GOT3 (cell line): ENCODE measurements around the gene PRKCQ.
"Not testable (repeated sequence)": the region's sequence is repeated elsewhere in the genome, so short reads cannot be mapped to it uniquely, and the experiment has no call there.

ENCODE experiments used
- DNase-seq: peaks from one replicate; lab custom pipeline; 2025; ENCODE audit warnings: mixed read lengths; lab: John Stamatoyannopoulos, UW

The PRKCQ gene

DNA sequence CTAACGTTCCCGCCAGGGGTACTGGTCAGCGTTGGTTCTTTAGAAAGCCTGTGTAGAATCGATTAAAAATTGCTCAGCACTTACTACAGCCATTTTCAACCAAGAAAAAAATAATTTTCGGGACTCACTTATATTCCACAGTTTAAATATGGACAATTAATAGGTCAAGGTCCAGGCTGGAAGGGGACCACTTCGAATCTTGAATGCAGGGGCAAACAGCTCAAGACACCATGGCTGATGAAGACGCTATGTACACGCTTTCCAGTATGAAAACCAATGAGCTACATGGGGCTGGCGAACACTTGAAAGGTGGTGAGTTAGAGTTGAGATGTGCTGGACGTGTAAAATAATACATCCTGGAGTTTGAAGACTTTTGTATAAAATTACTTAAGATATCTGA is 87.2 kb downstream of the PRKCQ start:
- DNase-seq = no peak

DNA sequence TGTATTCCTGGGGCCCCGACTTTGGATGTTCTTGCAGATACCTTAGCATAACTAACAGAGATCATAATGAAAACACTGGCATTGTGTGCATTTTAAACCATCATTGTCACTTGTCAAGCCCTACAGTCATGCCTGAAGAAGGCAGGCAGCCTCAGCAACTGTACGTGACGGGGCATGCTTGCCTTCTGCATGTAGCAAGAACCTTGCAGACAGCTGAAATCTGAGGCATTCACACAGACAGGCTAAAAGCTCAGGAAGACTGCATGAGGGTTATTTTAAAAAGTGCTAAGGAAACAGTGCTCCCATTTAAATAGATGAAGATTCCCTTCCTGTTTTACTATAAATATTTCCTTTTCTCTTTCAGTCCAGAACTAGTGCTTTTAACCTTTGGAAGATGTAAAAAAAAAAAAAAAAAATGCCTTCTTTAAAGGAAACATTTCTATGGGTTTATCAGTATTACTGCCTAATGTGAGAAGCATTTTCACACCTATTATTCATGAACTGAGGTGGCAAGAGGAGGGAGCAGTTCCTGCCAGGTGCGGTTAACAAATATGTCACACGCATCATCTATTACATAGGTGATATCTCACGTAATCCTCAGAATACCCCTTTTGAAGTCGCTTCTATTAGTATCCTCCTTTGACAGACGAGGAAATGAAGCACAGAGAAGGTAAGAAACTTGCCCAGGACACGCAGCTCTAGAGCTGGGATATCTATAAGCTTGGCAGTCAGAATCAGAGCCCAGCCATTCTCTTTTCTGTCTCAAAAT is 88.1 kb downstream of the PRKCQ start:
- DNase-seq = no peak

DNA sequence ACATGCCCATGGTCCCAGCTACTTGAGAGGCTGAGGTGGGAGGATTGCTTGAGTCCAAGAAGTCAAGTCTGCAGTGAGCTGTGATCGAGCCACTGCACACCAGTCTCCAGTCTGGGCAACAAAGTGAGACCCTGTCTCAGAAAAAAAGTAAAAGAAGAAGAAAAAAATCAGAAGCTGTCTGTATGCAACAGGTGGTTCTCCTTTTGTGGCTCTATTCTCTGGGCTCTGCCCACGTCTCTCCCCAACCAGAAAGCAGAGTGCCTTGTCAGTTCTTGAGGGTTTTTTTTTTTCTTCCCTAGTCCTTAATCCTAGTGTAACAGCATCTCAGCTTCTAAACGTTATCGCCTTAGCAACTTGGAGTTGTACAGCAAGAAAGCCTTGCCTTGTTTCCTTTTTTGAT is 89.5 kb downstream of the PRKCQ start:
- DNase-seq = no peak

DNA sequence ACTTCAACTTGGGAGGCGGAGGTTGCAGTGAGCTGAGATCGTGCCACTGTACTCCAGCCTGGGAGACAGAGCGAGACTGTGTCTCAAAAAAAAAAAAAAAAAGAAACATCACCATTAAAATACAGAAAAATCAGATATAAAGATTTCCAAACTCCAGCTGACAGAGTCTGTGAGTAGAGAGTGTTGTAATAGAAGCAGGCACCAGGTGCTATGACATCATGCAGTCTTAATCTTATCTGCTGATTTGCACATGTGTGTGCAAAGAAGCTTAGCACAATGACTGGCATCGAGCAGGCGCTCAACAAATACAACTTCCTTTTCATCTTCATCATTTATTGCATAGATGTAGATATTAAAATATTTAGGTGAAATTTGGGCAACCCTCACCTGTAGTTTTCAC is 92.2 kb downstream of the PRKCQ start:
- no peak for DNase-seq

DNA sequence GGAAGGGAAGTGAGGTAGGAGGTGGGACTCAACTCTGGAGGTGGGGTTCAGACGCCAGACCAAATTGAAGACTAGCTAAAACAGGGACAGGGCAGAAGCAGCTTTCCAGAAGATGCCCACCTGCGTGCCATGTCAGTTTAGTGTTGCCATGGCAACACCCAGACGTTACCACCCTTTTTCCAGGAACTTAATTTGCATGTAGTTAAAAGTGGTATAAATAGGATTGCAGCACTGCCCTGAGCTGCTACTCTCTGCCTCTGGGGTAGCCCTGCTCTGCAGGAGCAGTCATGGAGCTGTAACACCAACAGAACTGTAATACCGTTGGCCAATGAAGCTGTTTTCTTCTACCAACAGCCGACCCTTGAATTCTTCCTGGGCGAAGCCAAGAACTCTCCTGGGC is 93.8 kb downstream of the PRKCQ start:
- DNase-seq = no peak

DNA sequence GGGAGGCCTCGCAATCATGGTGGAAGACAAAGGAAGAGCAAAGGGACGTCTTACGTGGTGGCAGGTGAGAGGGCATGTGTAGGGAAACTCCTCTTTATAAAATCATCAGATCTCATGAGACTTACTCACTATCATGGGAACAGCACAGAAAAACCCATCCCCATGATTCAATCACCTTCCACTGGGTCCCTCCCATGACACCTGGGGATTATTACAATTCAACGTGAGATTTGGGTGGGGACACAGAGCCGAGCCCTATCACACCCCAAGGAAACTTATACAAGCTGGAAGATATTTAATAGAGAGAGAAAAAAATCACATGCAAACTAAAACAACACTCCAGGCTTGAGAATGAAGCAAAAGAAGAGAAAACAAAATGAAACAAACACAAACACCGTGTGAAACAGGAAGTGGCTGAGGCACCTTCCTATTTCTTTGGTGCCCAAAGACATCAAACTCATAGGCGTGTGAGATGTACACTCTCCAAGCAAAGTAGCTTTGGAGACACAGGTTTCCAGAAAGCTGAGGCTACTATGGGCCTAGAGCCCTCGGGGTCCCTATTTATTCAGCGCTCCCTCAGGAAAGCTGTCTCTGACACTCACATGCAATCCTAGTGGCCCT is 97.2 kb downstream of the PRKCQ start:
- DNase-seq = no peak

DNA sequence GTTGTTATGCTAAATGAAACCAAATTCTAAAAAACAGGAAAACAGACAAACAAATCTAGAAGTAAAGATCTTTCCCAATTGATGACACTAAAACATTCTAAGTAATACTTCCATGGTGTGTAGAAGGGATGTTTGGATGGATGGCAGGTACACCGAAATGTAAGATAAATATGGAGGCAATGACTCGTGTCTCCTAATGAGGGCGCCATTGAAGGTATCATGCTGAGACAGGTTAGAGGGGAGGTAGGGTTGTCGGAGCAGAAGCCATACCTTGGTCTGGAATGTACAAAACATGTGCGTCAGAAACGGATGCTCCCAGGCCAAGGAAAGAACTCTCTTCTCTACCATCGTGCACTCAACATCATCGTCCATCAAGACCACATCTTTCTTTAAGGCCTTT is 101.4 kb downstream of the PRKCQ start:
- no peak for DNase-seq

DNA sequence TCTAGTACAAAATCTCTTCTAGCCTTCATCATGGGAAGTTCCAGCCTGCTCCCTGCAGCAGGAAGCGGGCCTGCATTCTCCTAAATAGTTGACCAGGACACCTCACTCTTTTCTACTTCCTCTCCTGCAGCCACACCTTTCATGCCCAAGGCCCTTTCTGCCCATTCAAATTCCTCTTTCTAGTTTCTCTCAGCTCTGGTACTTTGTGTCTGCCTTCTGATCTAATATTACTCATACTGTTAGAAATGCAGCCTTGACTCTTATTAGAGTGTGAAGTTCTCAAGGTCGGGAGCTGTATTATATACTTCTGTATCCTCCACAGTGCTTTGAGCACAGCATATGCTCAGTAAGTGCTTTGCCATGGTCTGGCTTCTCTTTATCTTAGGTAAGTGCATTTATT is 103.1 kb downstream of the PRKCQ start:
- DNase-seq = no peak

DNA sequence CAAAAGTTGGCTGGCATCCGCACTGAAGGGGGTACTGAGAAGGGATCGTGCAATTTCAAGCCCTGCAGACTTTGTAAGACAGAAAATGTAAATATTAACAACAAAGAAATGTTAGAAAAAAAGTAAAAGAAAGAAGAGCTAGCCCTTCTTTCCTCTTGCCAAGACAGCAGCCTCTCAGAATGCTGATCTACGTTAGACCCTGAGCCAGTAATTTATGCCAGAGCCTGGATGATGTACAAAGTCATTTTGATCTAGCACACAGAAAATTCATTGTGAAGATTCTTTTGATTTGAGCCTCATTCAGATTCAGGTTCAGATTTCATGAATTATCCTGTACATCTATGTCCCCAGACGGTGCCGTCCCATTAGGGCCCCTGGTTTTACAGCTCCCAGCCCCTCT is 105.2 kb downstream of the PRKCQ start:
- no peak for DNase-seq

DNA sequence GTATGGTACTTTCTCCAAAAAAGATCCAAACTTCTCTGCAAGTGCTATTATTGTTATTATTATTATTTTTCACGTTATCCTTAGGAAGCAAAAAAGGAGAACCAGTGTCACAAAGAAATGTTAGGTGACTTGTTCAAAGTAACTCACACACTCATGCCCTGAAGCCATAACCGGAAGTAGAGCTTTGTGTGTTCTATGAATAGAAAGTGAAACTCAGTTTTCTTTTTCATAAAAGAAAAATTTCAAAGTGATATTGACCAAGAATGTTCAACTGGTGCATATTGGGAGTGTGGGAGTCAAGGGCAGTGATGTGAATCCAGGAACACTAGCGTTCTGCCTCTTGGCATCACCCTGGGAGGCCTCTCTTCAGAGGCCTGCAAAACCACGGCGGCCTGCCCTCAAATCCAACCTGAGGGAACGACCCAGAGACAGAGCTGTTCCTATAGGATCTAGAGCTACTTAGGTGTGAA is 106.1 kb downstream of the PRKCQ start:
- no peak for DNase-seq

DNA sequence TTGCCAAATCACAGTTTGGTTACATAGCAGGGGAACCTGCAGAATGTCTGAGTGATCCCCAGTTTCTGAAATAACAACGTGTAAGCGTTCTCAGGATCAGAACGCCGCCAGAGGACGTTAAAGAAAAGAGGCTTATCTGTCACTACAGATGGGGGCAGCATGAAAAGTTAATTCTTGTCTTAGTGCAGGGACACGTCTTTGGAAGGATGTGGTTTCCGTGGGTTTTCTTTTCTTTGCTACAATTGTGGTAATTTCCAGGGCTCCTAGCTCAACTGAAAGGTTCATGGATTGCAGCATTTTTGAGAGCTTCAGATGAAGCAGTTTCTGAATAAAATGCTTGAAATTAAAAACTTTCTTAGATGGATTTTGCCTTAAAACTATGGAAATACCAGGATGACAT is 106.6 kb downstream of the PRKCQ start:
- DNase-seq = no peak

DNA sequence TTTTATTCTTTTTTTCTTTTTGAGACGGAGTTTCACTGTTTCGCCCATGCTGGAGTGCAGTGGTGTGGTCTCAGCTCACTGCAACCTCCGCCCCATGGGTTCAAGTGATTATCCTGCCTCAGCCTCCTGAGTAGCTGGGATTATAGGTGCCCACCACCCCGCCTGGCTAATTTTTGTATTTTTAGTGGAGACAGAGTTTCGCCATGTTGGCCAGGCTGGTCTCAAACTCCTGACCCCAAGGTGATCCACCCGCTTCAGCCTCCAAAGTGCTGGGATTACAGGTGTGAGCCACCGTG is 107.4 kb downstream of the PRKCQ start:
- not testable (repeated sequence) for DNase-seq

DNA sequence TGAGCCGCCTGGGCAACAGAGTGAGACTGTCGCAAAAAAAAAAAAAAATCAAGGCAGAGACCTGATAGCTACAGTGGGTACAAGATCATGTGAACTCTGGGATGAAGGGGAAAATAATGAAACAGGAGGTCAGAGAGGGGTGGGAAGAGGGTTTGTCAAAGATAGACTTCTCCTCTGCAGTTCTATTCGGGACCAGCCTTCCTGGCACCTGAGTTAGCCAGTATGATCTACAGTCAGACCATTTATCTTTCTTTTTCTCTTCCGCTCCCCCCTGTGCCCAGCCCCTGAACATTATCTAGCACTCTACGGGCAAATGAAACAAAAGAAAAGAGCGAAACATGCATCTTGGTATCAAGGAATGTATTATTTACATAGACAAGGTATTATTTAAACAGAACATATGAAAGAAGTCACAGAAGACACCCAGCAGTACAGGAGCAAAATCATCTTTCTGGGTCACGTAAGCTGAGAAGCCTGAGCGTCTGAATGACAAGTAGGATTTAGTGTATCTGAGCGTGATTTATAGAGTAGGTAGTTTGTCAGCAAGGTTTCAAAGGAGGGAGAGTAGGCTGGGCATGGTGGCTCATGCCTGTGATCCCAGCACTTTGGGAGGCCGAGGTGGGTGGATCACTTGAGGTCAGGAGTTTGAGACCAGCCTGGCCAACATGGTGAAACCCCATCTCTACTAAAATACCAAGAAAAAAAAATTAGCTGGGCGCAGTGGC is 109.0 kb downstream of the PRKCQ start:
- DNase-seq = no peak

DNA sequence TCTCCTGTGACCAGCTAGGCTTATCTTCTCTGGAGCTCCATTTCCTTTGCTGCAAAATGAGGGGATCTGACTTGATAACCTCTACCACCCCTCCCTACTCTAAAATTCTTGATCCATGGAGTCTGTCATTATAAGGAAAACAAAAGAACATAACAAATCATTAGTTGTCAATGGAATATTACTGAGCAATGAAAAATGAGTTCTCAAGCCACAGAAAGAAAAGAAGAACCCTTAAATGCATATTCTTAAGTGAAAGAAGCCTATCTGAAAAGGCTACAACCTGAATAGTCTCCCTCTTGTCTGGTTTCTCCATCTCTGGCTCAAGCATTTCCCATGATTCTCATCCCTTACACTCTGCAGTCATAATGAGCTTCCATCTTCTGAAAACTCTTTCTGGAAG is 110.4 kb downstream of the PRKCQ start:
- DNase-seq = no peak

DNA sequence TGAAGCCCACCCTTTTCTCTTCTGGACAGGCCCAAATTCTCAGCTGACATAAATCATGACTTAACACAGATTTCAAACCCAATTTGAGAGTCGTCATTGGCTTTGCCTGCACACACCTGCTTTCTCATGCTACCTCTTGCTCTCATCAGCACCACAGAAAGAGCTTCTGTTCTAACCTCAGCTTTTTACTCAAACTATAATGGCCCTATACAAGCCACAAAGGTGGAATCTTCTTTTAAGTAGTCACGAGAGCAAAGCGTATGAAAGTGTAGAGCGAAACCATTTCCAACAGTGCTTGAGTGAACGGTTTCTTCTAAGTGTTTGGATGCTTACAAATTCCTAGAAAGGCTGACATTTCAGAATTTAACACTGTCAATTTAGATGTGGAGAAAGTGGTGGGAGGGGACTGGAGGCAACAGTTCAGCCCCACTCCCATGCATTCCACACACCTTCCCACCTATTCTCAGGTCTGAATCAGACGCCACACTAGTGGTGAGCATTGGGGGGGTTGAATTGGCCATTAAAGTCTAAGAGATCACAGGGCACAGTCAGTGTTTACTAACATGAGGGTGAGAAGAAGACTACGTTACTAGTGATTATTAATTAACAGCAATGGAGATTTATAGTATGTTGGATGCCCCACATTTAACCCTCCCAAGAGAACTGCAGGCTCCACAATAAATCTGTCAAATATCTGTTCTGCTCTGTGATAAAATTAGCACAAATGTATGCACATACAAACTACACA is 114.0 kb downstream of the PRKCQ start:
- DNase-seq = no peak

DNA sequence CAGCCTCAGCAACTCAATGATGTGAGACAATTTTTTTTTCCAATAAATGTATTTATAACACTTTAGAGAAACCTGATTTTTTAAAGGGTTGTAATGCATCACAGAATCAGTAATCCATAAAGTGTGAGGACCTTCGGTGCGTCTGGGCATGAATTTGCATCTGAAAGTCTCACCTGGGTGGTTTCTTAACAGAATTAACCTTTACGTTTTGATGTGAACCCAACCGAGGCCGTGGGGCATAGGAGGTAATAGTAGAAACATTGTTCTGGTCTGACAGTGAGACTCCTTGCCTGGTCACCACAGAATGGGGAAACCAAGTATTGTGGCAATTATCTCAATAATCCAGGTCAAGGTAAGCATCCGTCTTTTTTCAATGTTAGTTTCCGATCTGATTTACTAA is 114.6 kb downstream of the PRKCQ start:
- DNase-seq = no peak

DNA sequence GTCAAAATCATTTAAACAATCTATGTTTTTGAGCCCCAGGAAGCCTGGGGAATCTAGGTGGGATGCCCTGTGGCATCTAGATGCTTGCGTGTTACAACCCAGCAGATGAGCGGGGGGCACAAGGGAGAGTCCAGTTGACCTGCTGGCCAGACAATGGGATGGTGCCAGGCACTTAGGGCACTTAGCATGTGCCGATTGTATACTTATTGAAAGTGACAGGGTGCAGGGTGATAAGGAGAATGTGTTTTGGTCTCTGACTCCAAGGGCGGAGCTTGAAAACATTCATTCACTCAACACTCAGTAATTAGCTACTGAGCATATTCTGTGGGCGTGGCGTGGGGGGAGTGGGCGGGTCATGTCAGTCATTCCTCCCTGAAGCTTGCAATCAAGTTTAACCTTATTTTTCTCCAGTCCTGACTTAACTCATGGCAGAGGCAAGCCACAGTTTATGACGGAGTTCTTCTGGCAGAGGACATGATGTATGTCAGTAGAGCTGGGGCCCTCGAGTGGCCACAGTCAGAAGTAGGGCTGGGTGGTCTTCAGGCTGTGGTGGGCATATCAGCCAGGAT is 115.1 kb downstream of the PRKCQ start:
- DNase-seq = no peak

DNA sequence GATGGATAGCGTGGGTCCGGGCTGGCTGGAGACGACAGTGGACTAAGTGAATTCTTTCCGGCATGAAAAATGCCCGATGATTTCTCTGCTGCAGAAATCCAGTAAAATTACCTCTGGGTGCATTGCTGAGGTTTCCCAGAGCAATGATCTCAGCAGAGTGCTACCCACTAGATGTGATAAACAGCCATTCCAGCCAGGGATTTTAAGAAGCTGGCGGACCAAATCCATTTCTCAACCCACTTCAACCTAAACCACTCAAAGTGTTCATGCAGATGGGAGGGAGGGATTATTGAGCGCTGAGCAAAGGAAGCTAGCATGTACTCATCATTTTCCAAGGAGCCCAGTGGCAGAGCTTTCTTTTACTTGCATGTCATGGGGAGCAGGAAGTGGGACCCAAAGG is 116.7 kb downstream of the PRKCQ start:
- DNase-seq = no peak

DNA sequence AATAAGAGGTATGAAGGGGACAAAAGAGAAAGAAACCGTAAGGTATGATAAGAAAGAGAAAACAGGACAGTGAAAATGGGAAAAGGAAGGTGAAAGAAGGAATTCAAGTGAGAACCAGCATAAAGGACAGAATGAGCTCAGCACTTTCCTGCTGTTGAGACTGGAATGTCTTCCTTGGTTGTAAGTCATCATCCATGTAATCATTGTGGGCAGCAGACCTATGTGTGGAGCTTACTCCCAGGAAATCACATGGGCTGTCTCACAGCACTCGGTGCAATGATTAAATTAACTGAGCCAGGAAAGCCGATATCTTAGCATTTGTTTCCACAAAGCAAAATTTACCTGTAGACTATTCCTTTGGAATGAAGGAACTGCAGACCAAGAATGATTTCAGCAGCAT is 118.1 kb downstream of the PRKCQ start:
- no peak for DNase-seq

DNA sequence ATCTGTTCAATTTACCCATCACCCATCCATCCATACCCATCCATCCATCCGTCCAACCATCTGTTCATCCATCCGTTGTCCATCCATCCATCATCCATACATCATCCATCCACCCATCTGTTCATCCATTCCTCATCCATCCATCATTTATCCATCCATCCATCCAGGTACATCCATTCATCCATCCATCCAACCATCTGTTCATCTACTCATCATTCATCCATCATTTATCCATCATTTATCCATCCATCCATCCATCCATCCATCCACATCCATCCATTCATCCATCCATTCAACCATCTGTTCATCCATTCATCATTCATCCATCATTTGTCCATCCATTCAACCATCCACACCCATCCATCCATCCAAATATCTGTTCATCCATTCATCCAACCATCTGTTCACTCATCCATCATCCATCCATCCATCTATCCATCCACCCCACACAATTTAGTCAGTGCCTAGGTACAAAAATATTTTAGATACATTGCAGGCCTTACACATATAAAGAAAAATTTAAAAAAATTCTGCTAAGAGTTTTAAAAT is 119.1 kb downstream of the PRKCQ start:
- DNase-seq = no peak

DNA sequence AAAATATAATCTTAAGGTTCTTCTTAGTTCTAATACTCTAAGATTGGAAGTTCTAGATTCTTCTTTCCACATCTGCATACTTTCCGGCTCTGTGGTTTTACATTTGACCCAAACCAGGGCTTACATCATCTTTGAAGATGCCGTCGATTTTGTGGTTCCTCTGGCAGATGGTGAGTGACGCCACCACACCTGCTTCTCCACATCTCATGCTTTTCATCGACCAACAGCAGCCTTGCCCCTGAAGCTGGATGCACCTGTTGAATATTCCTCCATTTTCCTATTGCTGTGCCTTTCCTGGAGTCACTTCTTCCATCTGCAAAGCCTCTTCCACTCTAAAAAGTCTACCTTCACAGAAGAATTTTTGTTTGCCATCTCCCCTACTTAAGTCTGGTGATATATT is 121.3 kb downstream of the PRKCQ start:
- DNase-seq = no peak

DNA sequence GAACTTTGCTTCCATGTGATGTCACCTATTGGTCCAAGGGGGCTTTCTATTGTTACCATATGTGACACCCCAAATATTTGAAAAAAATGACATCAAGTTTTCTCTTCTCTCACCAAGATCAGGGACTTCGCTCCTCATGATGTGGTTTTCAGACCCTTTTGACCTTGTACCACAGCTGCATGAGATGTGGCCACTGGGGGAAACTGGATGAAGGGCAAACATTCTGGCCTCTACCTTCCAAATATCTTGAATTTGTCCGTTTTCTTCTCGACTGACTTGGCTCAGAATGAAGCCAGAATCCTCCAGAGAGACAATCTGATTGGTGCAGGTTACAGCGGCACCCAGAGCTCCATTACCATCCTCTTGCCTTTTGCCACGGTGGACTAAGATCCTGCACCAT is 122.7 kb downstream of the PRKCQ start:
- DNase-seq = no peak
